ENCODE measurements around the gene SCAND1. TPM values are rescaled to one million over a fixed set of nuclear protein-coding genes. Genes with fewer than 3 reads are reported as not detected.
A peak's percentile ranks its signal among the peaks of the same experiment; 100 is the strongest.

Gene SCAND1
- total and polyA plus RNA-seq, 9 of the 15 experiments (the other 6 are each of a cell fraction or from before 2014, with no cell fraction given), result 0.08 to 94.0 (median 5.8) TPM

GRCh38 chr20:35954200-35954906, at the start of gene SCAND1 (continued):
- TF ChIP-seq ZBTB2 (IDR thresholded peaks at IDR 0.05), result peak; percentile 71; the same call in 1 of the 2 replicates
- no peak for TF ChIP-seq SREBF2 (CRISPR knock-in tag; IDR thresholded peaks at IDR 0.05)
- 0 out of 2 replicates have a peak, but pooled peaks have one; percentile 50 for TF ChIP-seq KLF16 (IDR thresholded peaks at IDR 0.05)
- no peak for TF ChIP-seq ZNF780A (CRISPR knock-in tag; IDR thresholded peaks at IDR 0.05)
- no peak for TF ChIP-seq PCBP2 (IDR thresholded peaks at IDR 0.05; ENCODE audit: low read depth, low read length, poor library complexity, severe bottlenecking)
- TF ChIP-seq HNRNPH1 (optimal IDR thresholded peaks at IDR 0.05; ENCODE audit: low read depth, low read length), result no peak
- no peak for TF ChIP-seq XRCC3 (IDR thresholded peaks at IDR 0.05)
- no peak for TF ChIP-seq PATZ1 (CRISPR knock-in tag; IDR thresholded peaks at IDR 0.05; ENCODE audit: borderline replicate concordance)
- peak; percentile 96 for TF ChIP-seq SP1 (CRISPR knock-in tag; IDR thresholded peaks at IDR 0.05)
- no peak; a peak in 1 of 4 replicates for TF ChIP-seq ARNT (IDR thresholded peaks at IDR 0.05)
- TF ChIP-seq JUND (IDR thresholded peaks at IDR 0.05; ENCODE audit: borderline replicate concordance, low read depth, low read length), result peak; percentile 81
- peak; percentile 71; the same call in 1 of the 3 replicates for TF ChIP-seq JUND (tag; IDR thresholded peaks at IDR 0.05; ENCODE audit: borderline replicate concordance, low read depth, low read length)
- no peak for TF ChIP-seq ZNF584 (CRISPR knock-in tag; IDR thresholded peaks at IDR 0.05; ENCODE audit: low read depth)
- TF ChIP-seq ETS1 (conservative IDR thresholded peaks at IDR 0.05; ENCODE audit: control insufficient read depth, low read depth, low read length), result peak; percentile 67; the same call in 1 of the 2 replicates
- TF ChIP-seq ZKSCAN1 (IDR thresholded peaks at IDR 0.05; ENCODE audit: low read depth, low read length), result peak; percentile 69; the same call in 1 of the 2 replicates
- TF ChIP-seq ZBTB9 (CRISPR knock-in tag; IDR thresholded peaks at IDR 0.05), result no peak
- TF ChIP-seq ZNF133 (CRISPR knock-in tag; IDR thresholded peaks at IDR 0.05), result no peak
- peak; percentile 36; the same call in 1 of the 2 replicates for TF ChIP-seq CBFA2T3 (IDR thresholded peaks at IDR 0.05)
- no peak; the same call in 1 of the 2 replicates for TF ChIP-seq ZNF511 (CRISPR knock-in tag; IDR thresholded peaks at IDR 0.05)
- TF ChIP-seq STAT5A (IDR thresholded peaks at IDR 0.05; ENCODE audit: borderline replicate concordance, low read length), result no peak; the same call in 1 of the 2 replicates
- TF ChIP-seq SMAD2 (IDR thresholded peaks at IDR 0.05; ENCODE audit: low read depth, low read length), result no peak
- TF ChIP-seq ZNF263 (CRISPR knock-in tag; IDR thresholded peaks at IDR 0.05; ENCODE audit: borderline replicate concordance), result peak; percentile 89

All from K562 (cell line).